Activated CD4-positive, alpha-beta T cell treated with anti-CD3 and anti-CD28 coated beads, Interleukin-2, amount 50 U/mL, for 16 hours (primary cell): ENCODE data around the gene UBA3.

Source experiments
- DNase-seq: peaks from one replicate; pipeline ENCODE4 v3.0.0-alpha.2; 2020

The UBA3 gene

GRCh38 chr3:69065318-69065964, 14.7 kb downstream of the UBA3 start:
- no peak for DNase-seq

- DNase-seq = no peak
Measured at GRCh38 chr3:69063636-69064035, 16.5 kb downstream of the UBA3 start.

- DNase-seq = no peak
Measured at GRCh38 chr3:69059688-69060087, 20.5 kb downstream of the UBA3 start.

GRCh38 chr3:69058947-69059224, 21.3 kb downstream of the UBA3 start:
- no peak for DNase-seq

GRCh38 chr3:69058180-69058946, 21.8 kb downstream of the UBA3 start:
- DNase-seq = peak; percentile 51

- no peak for DNase-seq
Measured at GRCh38 chr3:69052472-69052898, 27.7 kb downstream of the UBA3 start.

- DNase-seq = peak; percentile 98
Measured at GRCh38 chr3:69051756-69052471, 28.3 kb downstream of the UBA3 start, which contains the start of gene TMF1. Gene TMF1 (minus strand): TSS chr3:69052333. CDS start chr3:69052086, 247 bp downstream.

GRCh38 chr3:69048990-69049389, 31.2 kb downstream of the UBA3 start:
- DNase-seq = no peak

- no peak for DNase-seq
Measured at GRCh38 chr3:69044608-69045007, 35.6 kb downstream of the UBA3 start.

GRCh38 chr3:69033470-69033869, 46.7 kb downstream of the UBA3 start:
- peak; percentile 70 for DNase-seq

- DNase-seq = no peak
Measured at GRCh38 chr3:69032737-69033136, 47.4 kb downstream of the UBA3 start.

GRCh38 chr3:69032142-69032541, 48.0 kb downstream of the UBA3 start:
- peak; percentile 30 for DNase-seq

GRCh38 chr3:69031635-69032034, 48.5 kb downstream of the UBA3 start:
- no peak for DNase-seq

GRCh38 chr3:69020857-69021256, 59.3 kb downstream of the UBA3 start:
- no peak for DNase-seq

- DNase-seq = no peak
Measured at GRCh38 chr3:69020424-69020823, 59.7 kb downstream of the UBA3 start.

- no peak for DNase-seq
Measured at GRCh38 chr3:69016901-69017300, 63.3 kb downstream of the UBA3 start.

GRCh38 chr3:69016102-69016501, 64.1 kb downstream of the UBA3 start:
- DNase-seq = no peak

GRCh38 chr3:69014022-69014580, 66.1 kb downstream of the UBA3 start:
- DNase-seq = no peak

GRCh38 chr3:69013253-69014021, 66.7 kb downstream of the UBA3 start, which contains the start of gene EOGT:
Gene EOGT (minus strand): TSS chr3:69013684. CDS start chr3:69009846, 3,838 bp downstream.
- peak; percentile 87 for DNase-seq

GRCh38 chr3:69012800-69013252, 67.3 kb downstream of the UBA3 start:
- DNase-seq = peak; percentile 20

GRCh38 chr3:69012100-69012799, 67.9 kb downstream of the UBA3 start:
- DNase-seq = no peak
